Osteoblast (primary cell): ENCODE results near the gene CLEC4G. TPM values are rescaled to one million over a fixed set of nuclear protein-coding genes. Genes with fewer than 3 reads are reported as not detected.
A peak's percentile ranks its signal among the peaks of the same experiment; 100 is the strongest.

ENCODE experiments used
- DNase-seq: peaks from one replicate; pipeline ENCODE4 v3.0.0; 2011; ENCODE audit warnings: low spot score, mixed read lengths; ENCODE audit not compliant: insufficient read length; ENCODE audit errors: missing footprints
- H2AFZ ChIP-seq: 2 replicates; pipeline ENCODE4 v1.6.0; 2011; ENCODE audit warnings: mild to moderate bottlenecking, low read length
- H3K27ac ChIP-seq: 2 replicates; pipeline ENCODE4 v1.5.1; 2011; ENCODE audit warnings: mild to moderate bottlenecking, low read depth, low read length, moderate library complexity
- H3K27me3 ChIP-seq: 2 replicates; pipeline ENCODE4 v1.6.0; 2012; ENCODE audit warnings: mild to moderate bottlenecking, control low read depth, inconsistent platforms, low read length, moderate library complexity; ENCODE audit not compliant: insufficient read depth
- H3K36me3 ChIP-seq: 2 replicates; pipeline ENCODE4 v1.5.1; 2011; ENCODE audit warnings: mild to moderate bottlenecking, low read length, control low read depth, moderate library complexity; ENCODE audit not compliant: insufficient read depth
- H3K4me1 ChIP-seq: 2 replicates; pipeline ENCODE4 v1.5.1; 2011; ENCODE audit warnings: mild to moderate bottlenecking, low read length, control low read depth, moderate library complexity; ENCODE audit not compliant: insufficient read depth
- H3K4me2 ChIP-seq: 2 replicates; pipeline ENCODE4 v1.6.0; 2011; ENCODE audit warnings: mild to moderate bottlenecking, low read length; ENCODE audit not compliant: insufficient read depth
- H3K4me3 ChIP-seq: fragments of 200-600 bp; sonication (generic); 3 replicates; pipeline ENCODE4 v1.5.1; 2012; ENCODE audit warnings: mild to moderate bottlenecking, low read length, inconsistent platforms; ENCODE audit not compliant: insufficient read depth
- H3K79me2 ChIP-seq: 2 replicates; pipeline ENCODE4 v1.6.0; 2012; ENCODE audit warnings: mild to moderate bottlenecking, low read length, control low read depth, inconsistent platforms; ENCODE audit not compliant: insufficient read depth
- H3K9me3 ChIP-seq: 2 replicates; pipeline ENCODE4 v1.5.1; 2011; ENCODE audit warnings: low read depth, low read length, control low read depth
- H4K20me1 ChIP-seq: 2 replicates; pipeline ENCODE4 v1.6.0; 2012; ENCODE audit warnings: mild to moderate bottlenecking, low read length, control low read depth; ENCODE audit not compliant: insufficient read depth
- CTCF ChIP-seq: IDR thresholded peaks from 2 replicates; pipeline ENCODE4 v1.5.1; 2011; ENCODE audit warnings: mild to moderate bottlenecking, low read depth, low read length, moderate library complexity; ENCODE audit errors: extremely low read depth
- total RNA-seq: library from RNA; depleted of rRNA; stranded (reverse); fragments of >200 nt; gene quantifications from 2 replicates; pipeline ENCODE4 v1.2.3, GENCODE V29; 2012

The CLEC4G gene
- total RNA-seq, 1 donor: not detected

GRCh38 chr19:7678971-7679751 is 52.7 kb downstream of the CLEC4G start:
- peaks cover 12% of the 10 kb centered on the region for H3K4me1 ChIP-seq
- H2AFZ ChIP-seq: no peak overlapping the region
- peaks cover 12% of the 10 kb centered on the region for H3K36me3 ChIP-seq
- H3K27me3 ChIP-seq: peaks cover 5% of the 10 kb centered on the region
- no peak for TF ChIP-seq CTCF
- no peak overlapping the region for H3K4me2 ChIP-seq
- no peak overlapping the region for H3K27ac ChIP-seq
- peaks cover 20% of the 10 kb centered on the region for H3K79me2 ChIP-seq
- peaks cover 18% of the 10 kb centered on the region for H4K20me1 ChIP-seq
- no peak overlapping the region for H3K4me3 ChIP-seq
- H3K9me3 ChIP-seq: no peaks in the 10 kb centered on the region
- DNase-seq: peak; percentile 77

Other genes with a start within 250 kb of the CLEC4G start
- 2.9 and 4.1 TPM in 2 replicates for gene PEX11G, start 243.1 kb downstream of the CLEC4G start, total RNA-seq
- gene ZNF358, start 216.0 kb downstream of the CLEC4G start, total RNA-seq: 25.0 and 26.1 TPM in 2 replicates
- gene MCOLN1, start 209.5 kb downstream of the CLEC4G start, total RNA-seq: 16.6 and 21.2 TPM in 2 replicates
- 75.1 and 83.6 TPM in 2 replicates for gene PNPLA6, start 196.4 kb downstream of the CLEC4G start, total RNA-seq
- not detected in 2 replicates for gene CAMSAP3, start 136.2 kb downstream of the CLEC4G start, total RNA-seq
- 35.9 and 40.5 TPM in 2 replicates for gene XAB2, start 102.6 kb downstream of the CLEC4G start, total RNA-seq
- gene PET100, start 102.3 kb downstream of the CLEC4G start, total RNA-seq: 9.0 and 9.4 TPM in 2 replicates
- not detected in 2 replicates for gene PCP2, start 98.4 kb downstream of the CLEC4G start, total RNA-seq
- 1.2 and 3.3 TPM in 2 replicates for gene STXBP2, start 95.0 kb downstream of the CLEC4G start, total RNA-seq
- not detected in 2 replicates for gene RETN, start 63.1 kb downstream of the CLEC4G start, total RNA-seq
- not detected in 2 replicates for gene MCEMP1, start 55.0 kb downstream of the CLEC4G start, total RNA-seq
- 23.3 and 26.4 TPM in 2 replicates for gene TRAPPC5, start 51.3 kb downstream of the CLEC4G start, total RNA-seq
- not detected in 2 replicates for gene FCER2, start 30.0 kb downstream of the CLEC4G start, total RNA-seq
- not detected in 2 replicates for gene CD209, start 15.4 kb upstream of the CLEC4G start, total RNA-seq
- gene CLEC4M, start 31.1 kb upstream of the CLEC4G start, total RNA-seq: not detected in 2 replicates
- 24.8 and 26.1 TPM in 2 replicates for gene EVI5L, start 98.1 kb upstream of the CLEC4G start, total RNA-seq
- gene PRR36, start 142.3 kb upstream of the CLEC4G start, total RNA-seq: under 0.01 TPM in 1 of 2 replicates, not detected in the other
- 10.5 and 17.4 TPM in 2 replicates for gene LRRC8E, start 156.4 kb upstream of the CLEC4G start, total RNA-seq
- gene MAP2K7, start 171.8 kb upstream of the CLEC4G start, total RNA-seq: 12.4 and 14.8 TPM in 2 replicates
- gene TGFBR3L, start 182.7 kb upstream of the CLEC4G start, total RNA-seq: under 0.01 TPM in 1 of 2 replicates, not detected in the other
- 16.8 and 18.5 TPM in 2 replicates for gene SNAPC2, start 188.2 kb upstream of the CLEC4G start, total RNA-seq
- gene CTXN1, start 194.0 kb upstream of the CLEC4G start, total RNA-seq: 1.5 and 2.5 TPM in 2 replicates
- gene TIMM44, start 211.6 kb upstream of the CLEC4G start, total RNA-seq: 52.5 and 55.4 TPM in 2 replicates